ENCODE measurements around the gene MRPS15.
"Not testable (repeated sequence)": the region's sequence is repeated elsewhere in the genome, so short reads cannot be mapped to it uniquely, and the experiment has no call there.

Gene MRPS15

GRCh38 chr1:36482724-36483388 lies 18.7 kb upstream of the MRPS15 start, which contains the start of gene CSF3R:
Gene CSF3R, minus strand, starts transcription at chr1:36482913. Its CDS starts 3,417 bp downstream, at chr1:36479496.
- no peak for DNase-seq (ENCODE audit: low spot score)

- no peak for DNase-seq (ENCODE audit: low spot score)
Observed at GRCh38 chr1:36481771-36482723, 17.9 kb upstream of the MRPS15 start.

DNA sequence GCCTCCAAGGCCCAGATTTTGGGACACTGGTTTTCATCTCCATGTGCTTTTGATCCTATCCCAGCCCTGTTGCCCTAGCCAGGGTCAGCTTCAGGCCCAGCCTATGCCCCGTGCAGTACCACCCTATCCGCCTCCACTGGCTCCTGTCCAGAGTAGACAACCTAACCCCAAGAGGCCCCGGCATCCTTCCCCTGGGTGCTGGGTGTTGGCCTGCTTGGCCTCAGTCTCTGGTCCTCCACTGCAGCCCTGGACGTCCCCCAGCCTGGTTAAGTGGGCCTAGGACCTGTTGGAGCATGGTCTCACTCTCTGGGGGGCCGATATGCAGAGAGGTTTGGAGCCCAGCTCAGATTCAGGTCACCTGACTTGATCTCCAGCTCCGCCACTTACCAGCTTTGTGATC lies 16.9 kb upstream of the MRPS15 start:
- no peak for DNase-seq (ENCODE audit: low spot score)

DNA sequence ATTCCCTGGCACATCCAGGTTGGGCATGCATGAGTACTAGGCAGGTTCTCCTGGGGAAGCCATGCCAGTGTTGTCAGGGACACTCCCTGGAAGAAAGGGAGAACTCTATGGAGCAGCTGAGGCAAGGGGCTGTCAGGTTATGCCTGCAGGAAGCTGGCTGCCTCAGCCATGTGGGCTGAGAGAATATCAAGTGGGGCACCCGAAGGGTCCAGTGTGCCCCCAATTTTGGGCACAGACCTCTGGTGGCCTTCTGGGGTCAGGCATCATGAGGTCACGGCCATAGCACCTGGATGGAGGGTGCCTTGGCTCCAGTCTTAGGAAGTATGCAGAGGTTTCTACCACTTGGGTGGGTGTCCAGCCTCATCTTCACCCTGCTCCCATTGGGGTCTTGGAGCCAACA lies 16.0 kb upstream of the MRPS15 start:
- no peak for DNase-seq (ENCODE audit: low spot score)

DNA sequence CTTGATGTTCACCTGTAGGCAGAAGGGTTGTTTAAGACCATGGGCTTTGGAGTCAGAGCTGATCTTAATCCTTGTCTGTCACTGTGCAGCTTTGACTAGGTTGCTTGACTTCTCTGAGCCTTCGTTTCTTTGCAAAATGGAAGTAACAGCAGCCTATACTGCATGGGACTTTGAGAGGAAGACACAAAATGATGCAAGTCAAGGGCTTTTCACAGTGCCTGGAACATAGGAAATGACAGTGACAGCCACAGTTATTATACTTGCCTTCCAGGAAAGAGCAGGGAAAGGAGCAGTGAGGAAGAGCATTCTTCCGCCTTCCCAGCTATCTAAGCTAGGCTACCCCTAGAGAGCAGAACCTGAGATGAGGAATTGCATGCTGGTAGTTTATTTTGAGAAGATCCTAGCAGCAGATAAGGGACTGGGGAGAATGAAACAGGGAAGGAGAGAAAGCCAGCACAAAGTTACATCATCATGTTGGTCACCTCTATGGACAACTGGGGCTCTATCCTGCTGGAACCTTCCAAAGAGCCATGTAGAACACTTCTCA lies 15.4 kb upstream of the MRPS15 start:
- DNase-seq (ENCODE audit: low spot score) = no peak

GRCh38 chr1:36477615-36478014 lies 13.4 kb upstream of the MRPS15 start:
- DNase-seq (ENCODE audit: low spot score) = not testable (repeated sequence)

- DNase-seq (ENCODE audit: low spot score) = no peak
Observed at GRCh38 chr1:36476945-36477344, 12.8 kb upstream of the MRPS15 start.

DNA sequence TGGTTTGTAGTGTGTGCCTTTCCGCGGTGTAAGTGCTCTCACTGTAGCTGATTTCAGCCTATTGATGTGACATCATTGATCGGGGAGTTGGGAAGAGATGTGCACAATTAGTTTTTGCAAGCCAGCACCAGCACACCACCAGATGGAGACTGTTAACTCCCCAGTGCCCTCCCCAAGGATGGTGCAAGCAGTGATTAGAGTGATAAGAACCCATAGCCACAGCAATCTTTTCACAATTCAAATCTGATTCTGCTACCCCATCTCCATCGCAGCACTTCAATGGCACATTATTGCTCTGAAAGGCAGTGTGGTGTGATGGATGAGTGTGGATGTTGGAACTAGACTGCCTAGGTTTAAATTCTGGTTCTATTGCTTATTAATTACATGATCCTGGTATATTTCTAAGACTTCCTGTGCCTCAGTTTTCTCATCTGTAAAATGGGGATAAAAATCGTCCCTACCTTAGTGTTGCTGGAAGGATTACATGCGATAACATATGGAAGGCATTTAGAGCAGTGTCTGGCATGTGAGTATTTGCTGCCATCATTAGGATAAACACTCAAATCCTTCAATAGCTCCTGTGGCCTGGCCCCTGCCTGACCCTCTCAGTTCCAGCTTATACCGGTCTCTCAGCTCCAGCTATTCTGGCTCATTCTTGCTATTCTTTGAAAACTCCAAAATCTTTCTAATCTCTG lies 11.9 kb upstream of the MRPS15 start:
- DNase-seq (ENCODE audit: low spot score) = no peak

GRCh38 chr1:36475341-36475740 lies 11.2 kb upstream of the MRPS15 start:
- DNase-seq (ENCODE audit: low spot score) = no peak

- no peak for DNase-seq (ENCODE audit: low spot score)
Observed at GRCh38 chr1:36472656-36473055, 8.5 kb upstream of the MRPS15 start.

DNA sequence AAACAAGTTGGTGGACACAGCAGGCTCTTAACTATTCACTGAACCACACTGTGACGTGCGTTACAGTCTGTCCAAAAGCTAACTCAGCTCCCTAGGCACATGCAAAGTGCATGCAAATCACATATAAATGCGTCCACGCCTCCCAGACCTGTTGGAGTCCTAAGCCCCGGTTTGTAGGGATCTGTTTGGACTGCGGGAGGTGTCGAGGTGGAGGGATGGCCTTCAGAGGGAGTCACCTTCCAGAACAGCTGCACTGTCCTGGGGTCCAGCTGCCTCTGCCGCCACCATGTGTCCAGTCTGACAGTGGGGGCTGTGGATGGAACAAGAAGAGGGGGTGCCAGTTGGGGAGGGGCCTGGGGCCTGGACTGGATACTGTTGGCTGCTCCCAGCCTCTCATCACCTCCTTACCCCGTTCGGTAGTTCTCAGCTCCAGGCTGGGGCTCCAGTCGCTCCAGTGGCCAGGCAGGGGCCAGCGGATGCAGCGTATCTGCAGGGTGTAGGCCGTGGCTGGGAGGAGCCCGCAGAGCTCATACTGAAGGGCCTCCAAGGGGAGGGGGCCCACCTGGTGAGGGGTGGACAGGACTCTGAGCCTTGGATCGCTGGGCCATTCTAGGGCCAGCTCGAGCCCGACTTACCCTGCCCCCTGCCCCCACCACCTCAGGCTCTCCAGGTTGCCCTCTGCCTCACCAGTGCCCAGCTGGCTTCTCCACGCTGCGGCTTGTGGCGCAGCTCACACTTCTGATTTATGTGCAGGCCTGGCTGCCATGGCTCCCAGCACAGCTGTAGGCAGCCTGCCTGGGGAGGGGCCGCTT lies 7.9 kb upstream of the MRPS15 start:
- no peak for DNase-seq (ENCODE audit: low spot score)

GRCh38 chr1:36469163-36469562 lies 5.0 kb upstream of the MRPS15 start:
- DNase-seq (ENCODE audit: low spot score) = no peak

DNA sequence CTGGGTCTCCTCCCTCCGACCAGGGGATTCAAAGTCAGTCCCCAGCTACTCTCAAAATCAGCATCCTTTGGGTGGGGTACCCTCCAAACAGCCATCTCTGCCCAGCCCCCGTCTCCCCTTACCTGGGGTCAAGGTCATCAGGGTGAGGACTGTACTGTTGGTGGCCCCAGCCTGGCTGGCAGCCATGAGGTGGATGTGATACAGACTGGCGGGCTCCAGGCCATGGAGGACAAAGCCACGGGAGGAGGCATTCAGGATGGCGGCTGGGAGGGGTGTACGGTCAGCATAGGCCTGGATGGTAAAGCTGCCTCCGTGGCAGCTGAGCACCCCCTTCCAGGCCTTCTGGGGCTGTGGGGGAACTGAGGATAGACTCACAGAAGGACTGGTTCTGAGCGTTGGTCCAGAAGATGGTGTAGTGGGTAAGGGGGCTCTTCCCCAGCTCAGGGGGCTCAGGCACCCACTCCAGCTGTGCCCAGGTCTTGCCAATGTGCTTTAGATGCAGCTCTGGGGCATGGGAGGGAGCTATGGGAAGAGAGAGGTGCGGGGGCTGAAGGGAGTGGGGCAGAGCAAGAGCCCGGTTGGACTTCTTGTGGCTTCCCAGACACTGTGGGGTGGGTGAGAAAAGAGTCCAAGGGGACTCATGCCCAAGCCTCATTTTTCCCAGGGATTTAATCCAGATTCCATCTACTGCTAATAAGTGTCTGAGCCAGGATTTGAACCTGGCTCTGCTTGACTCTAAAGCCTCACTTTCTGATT lies 3.7 kb upstream of the MRPS15 start:
- no peak for DNase-seq (ENCODE audit: low spot score)

- no peak for DNase-seq (ENCODE audit: low spot score)
Observed at GRCh38 chr1:36467027-36467410, 2.8 kb upstream of the MRPS15 start.

GRCh38 chr1:36466370-36467026 lies 2.3 kb upstream of the MRPS15 start:
- no peak for DNase-seq (ENCODE audit: low spot score)

DNA sequence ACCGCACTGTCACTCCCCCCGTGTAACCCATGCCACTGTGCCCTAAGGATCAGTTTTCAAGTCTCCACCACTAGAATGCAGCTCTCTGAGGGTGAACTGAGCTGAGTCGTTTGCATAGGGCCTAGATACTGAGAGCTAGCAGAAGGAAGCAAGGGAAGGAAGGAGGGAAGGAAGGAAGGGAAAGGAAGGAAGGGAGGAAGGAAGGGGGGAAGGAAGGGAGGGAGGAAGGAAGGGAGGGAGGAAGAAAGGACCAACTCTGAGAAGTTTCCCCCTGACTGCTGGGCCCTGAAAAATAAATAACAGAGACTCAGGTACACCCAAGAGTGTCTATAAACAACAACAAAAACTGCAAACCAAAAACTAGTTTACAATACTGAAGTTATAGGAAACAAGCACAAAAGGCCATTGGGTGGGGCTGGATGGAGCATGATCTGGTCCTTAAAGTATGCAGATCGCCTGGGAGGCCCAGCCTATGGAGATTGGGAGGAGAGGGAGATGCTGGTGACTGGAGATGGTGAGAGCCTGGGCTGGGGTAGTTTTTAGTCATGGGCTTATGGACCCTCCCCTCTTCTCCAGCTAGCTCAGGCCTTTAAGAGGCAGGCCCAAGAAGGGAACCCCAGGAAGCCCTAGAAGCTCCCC lies 1.7 kb upstream of the MRPS15 start:
- DNase-seq (ENCODE audit: low spot score) = no peak

GRCh38 chr1:36464605-36465393 lies 615 bp upstream of the MRPS15 start:
- no peak for DNase-seq (ENCODE audit: low spot score)

DNA sequence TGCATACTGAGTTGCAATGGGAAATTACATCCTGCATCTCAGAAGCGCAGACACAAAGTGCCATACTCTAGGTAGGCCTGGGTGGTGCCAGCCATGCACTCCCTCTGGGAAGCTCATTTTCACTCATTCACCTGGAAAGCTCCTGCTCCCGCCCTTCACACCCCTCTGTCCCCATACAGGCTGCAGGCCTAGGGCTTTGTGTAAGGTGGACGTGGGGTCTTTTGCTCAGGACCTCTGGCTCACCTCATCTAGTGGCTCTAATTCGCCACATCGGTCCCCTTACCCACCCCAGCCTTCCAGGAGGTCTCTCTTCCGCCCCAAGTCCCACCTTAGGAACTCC lies 751 bp downstream of the MRPS15 start:
- DNase-seq (ENCODE audit: low spot score) = no peak

DNA sequence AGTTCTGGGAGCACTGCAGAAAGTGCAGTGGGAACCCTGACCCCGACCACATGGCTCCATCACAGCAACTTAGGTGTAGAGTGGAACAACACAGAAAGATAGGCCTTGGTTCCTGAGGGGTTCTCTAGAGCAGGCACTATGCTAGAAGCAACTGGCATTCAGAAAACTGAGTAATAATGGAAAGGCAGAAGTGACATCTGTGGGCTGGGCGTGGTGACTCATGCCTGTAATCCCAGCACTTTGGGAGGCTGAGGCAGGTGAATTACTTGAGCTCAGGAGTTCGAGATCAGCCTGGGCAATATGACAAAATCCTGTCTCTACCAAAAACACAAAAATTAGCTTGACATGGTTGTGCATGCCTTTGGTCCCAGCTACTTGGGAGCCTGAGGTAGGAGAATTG lies 5.3 kb downstream of the MRPS15 start:
- no peak for DNase-seq (ENCODE audit: low spot score)

Measured in CD4-positive, alpha-beta T cell treated with Interleukin-6 at 100 ng/mL for 8 hours (primary cell).